ENCODE measurements around the gene RNF149. TPM values are rescaled to one million over a fixed set of nuclear protein-coding genes. Genes with fewer than 3 reads are reported as not detected.
"Not testable (repeated sequence)": the region's sequence is repeated elsewhere in the genome, so short reads cannot be mapped to it uniquely, and the experiment has no call there.

Gene RNF149
- 17.3 TPM for polyA plus RNA-seq (2012; ENCODE audit: missing spikeins)

- DNase-seq (ENCODE audit: insufficient read length), result peak; percentile 89
- peak; percentile 67 for FAIRE-seq
- TF ChIP-seq POLR2A (IDR thresholded peaks at IDR 0.05; ENCODE audit: low read depth, low read length), result peak; percentile 55; the same call in 1 of the 2 replicates
- peak; percentile 53 for TF ChIP-seq TAF1 (IDR thresholded peaks at IDR 0.05; ENCODE audit: borderline replicate concordance, low read depth, low read length)
- TF ChIP-seq POLR2AphosphoS5 (IDR thresholded peaks at IDR 0.05; ENCODE audit: low read depth, low read length), result peak; percentile 47; the same call in 1 of the 2 replicates
These were observed at the start of gene RNF149 for GRCh38 chr2:101308432-101309210. TSS of gene RNF149 (minus strand) at chr2:101308701. CDS start at chr2:101308588, 113 bp downstream.

GRCh38 chr2:101357376-101357775, 48.9 kb upstream of the RNF149 start:
- TF ChIP-seq POLR2AphosphoS5 (IDR thresholded peaks at IDR 0.05; ENCODE audit: low read depth, low read length) (no peak), TAF1 (IDR thresholded peaks at IDR 0.05; ENCODE audit: borderline replicate concordance, low read depth, low read length) (no peak), POLR2A (IDR thresholded peaks at IDR 0.05; ENCODE audit: low read depth, low read length) (no peak)
- DNase-seq (ENCODE audit: insufficient read length) (no peak), FAIRE-seq (no peak)

GRCh38 chr2:101356521-101356920, 48.0 kb upstream of the RNF149 start:
- no peak for TF ChIP-seq POLR2A (IDR thresholded peaks at IDR 0.05; ENCODE audit: low read depth, low read length)
- no peak for TF ChIP-seq TAF1 (IDR thresholded peaks at IDR 0.05; ENCODE audit: borderline replicate concordance, low read depth, low read length)
- no peak for TF ChIP-seq POLR2AphosphoS5 (IDR thresholded peaks at IDR 0.05; ENCODE audit: low read depth, low read length)
- DNase-seq (ENCODE audit: insufficient read length), result no peak
- FAIRE-seq, result no peak

GRCh38 chr2:101356055-101356454, 47.6 kb upstream of the RNF149 start:
- DNase-seq (ENCODE audit: insufficient read length) (no peak), FAIRE-seq (no peak)
- TF ChIP-seq POLR2A (IDR thresholded peaks at IDR 0.05; ENCODE audit: low read depth, low read length), result no peak

GRCh38 chr2:101355401-101356054, 47.0 kb upstream of the RNF149 start:
- FAIRE-seq (no peak), DNase-seq (ENCODE audit: insufficient read length) (no peak)
- TF ChIP-seq POLR2AphosphoS5 (IDR thresholded peaks at IDR 0.05; ENCODE audit: low read depth, low read length), result no peak
- no peak for TF ChIP-seq POLR2A (IDR thresholded peaks at IDR 0.05; ENCODE audit: low read depth, low read length)
- no peak for TF ChIP-seq TAF1 (IDR thresholded peaks at IDR 0.05; ENCODE audit: borderline replicate concordance, low read depth, low read length)

GRCh38 chr2:101354420-101355311, 46.2 kb upstream of the RNF149 start:
- no peak for DNase-seq (ENCODE audit: insufficient read length)
- no peak for FAIRE-seq
- no peak for TF ChIP-seq POLR2A (IDR thresholded peaks at IDR 0.05; ENCODE audit: low read depth, low read length)
- no peak for TF ChIP-seq TAF1 (IDR thresholded peaks at IDR 0.05; ENCODE audit: borderline replicate concordance, low read depth, low read length)
- TF ChIP-seq POLR2AphosphoS5 (IDR thresholded peaks at IDR 0.05; ENCODE audit: low read depth, low read length), result no peak

GRCh38 chr2:101352631-101353030, 44.1 kb upstream of the RNF149 start:
- FAIRE-seq, result not testable (repeated sequence)

GRCh38 chr2:101351207-101351606, 42.7 kb upstream of the RNF149 start:
- no peak for DNase-seq (ENCODE audit: insufficient read length)
- FAIRE-seq, result no peak
- no peak for TF ChIP-seq TAF1 (IDR thresholded peaks at IDR 0.05; ENCODE audit: borderline replicate concordance, low read depth, low read length)
- TF ChIP-seq POLR2AphosphoS5 (IDR thresholded peaks at IDR 0.05; ENCODE audit: low read depth, low read length), result no peak
- TF ChIP-seq POLR2A (IDR thresholded peaks at IDR 0.05; ENCODE audit: low read depth, low read length), result no peak

More at GRCh38 chr2:101352631-101353030, 44.1 kb upstream of the RNF149 start:
- not testable (repeated sequence) for DNase-seq (ENCODE audit: insufficient read length)

- DNase-seq (ENCODE audit: insufficient read length), result no peak
- FAIRE-seq, result no peak
- TF ChIP-seq TAF1 (IDR thresholded peaks at IDR 0.05; ENCODE audit: borderline replicate concordance, low read depth, low read length) (no peak), POLR2A (IDR thresholded peaks at IDR 0.05; ENCODE audit: low read depth, low read length) (no peak), POLR2AphosphoS5 (IDR thresholded peaks at IDR 0.05; ENCODE audit: low read depth, low read length) (no peak)
These were observed 41.6 kb upstream of the RNF149 start for GRCh38 chr2:101349893-101350662.

- TF ChIP-seq POLR2A (IDR thresholded peaks at IDR 0.05; ENCODE audit: low read depth, low read length), result no peak
- DNase-seq (ENCODE audit: insufficient read length) (no peak), FAIRE-seq (no peak)
These were observed 40.4 kb upstream of the RNF149 start for GRCh38 chr2:101348883-101349282.

- DNase-seq (ENCODE audit: insufficient read length) (no peak), FAIRE-seq (no peak)
- no peak for TF ChIP-seq TAF1 (IDR thresholded peaks at IDR 0.05; ENCODE audit: borderline replicate concordance, low read depth, low read length)
- TF ChIP-seq POLR2AphosphoS5 (IDR thresholded peaks at IDR 0.05; ENCODE audit: low read depth, low read length), result no peak
- TF ChIP-seq POLR2A (IDR thresholded peaks at IDR 0.05; ENCODE audit: low read depth, low read length), result no peak
These were observed 38.4 kb upstream of the RNF149 start for GRCh38 chr2:101346909-101347308.

Measured in GM12892 (cell line).